NT2/D1 (cell line): ENCODE measurements around the gene HOXD10.

Experiments
- DNase-seq: peaks from one replicate; pipeline ENCODE4 v3.0.0-alpha.2; 2011; ENCODE audit warnings: low read depth, low spot score
- H3K27me3 ChIP-seq: 2 replicates; pipeline ENCODE4 v1.6.0; 2011; ENCODE audit warnings: mild to moderate bottlenecking; ENCODE audit not compliant: insufficient read length, insufficient read depth
- H3K36me3 ChIP-seq: 2 replicates; pipeline ENCODE4 v1.6.1; 2011; ENCODE audit warnings: mild to moderate bottlenecking, low read length, mixed read lengths; ENCODE audit not compliant: insufficient read depth, insufficient read length
- H3K4me1 ChIP-seq: 2 replicates; pipeline ENCODE4 v1.5.1; 2011; ENCODE audit not compliant: insufficient read depth, insufficient read length
- H3K4me3 ChIP-seq: 2 replicates; pipeline ENCODE4 v1.5.1; 2011; ENCODE audit warnings: low read depth; ENCODE audit not compliant: insufficient read length
- H3K9ac ChIP-seq: 2 replicates; pipeline ENCODE4 v1.6.0; 2011; ENCODE audit warnings: low read depth; ENCODE audit not compliant: insufficient read length
- H3K9me3 ChIP-seq: 2 replicates; pipeline ENCODE4 v1.5.1; 2011; ENCODE audit warnings: mild to moderate bottlenecking, low read length; ENCODE audit not compliant: insufficient read depth
- SUZ12 ChIP-seq: IDR thresholded peaks from 2 replicates; pipeline ENCODE4 v1.6.1; 2011; ENCODE audit not compliant: insufficient read length, insufficient read depth; ENCODE audit errors: extremely low read depth
- YY1 ChIP-seq: IDR thresholded peaks from 2 replicates; pipeline ENCODE4 v1.6.1; 2011; ENCODE audit not compliant: insufficient read length, insufficient read depth
- ZNF274 ChIP-seq: IDR thresholded peaks from 2 replicates; pipeline ENCODE4 v1.6.1; 2011; ENCODE audit warnings: mild to moderate bottlenecking, low read depth, low read length

Gene HOXD10

DNA sequence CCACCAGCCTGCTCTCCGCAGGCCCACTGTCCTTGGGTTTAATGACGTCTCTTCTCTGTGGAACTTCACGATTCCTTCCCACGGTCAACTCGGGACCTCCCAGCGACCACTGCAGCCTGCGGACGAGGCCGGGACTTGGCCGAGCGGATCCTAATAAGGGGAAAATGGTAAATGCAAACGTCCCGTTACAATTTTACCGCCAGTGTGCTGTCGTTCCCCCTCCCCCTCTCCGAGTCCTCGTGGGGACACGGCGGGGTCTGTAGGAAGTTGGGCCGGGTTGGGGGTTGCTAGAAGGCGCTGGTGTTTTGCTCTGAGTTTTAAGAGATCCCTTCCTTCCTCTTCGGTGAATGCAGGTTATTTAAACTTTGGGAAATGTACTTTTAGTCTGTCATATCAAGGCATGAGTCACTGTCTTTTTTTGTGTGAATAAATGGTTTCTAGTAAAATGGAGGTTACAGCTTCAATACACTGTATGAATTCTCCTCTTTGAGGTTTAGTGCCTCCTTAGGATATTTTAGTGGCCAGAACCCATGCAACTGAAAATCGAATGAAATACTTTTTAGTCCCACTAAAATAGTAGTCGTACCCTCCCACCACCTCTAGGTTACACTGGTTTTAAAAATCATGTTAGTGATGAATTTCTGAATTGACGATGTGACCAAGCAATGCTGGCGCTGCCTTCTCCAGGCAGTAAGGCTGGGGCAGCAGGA is 7.2 kb upstream of the HOXD10 start:
- Histone ChIP-seq H3K9me3 (no peaks in the 10 kb centered on the region), H3K36me3 (peaks cover 6% of the 10 kb centered on the region), H3K4me1 (peaks cover 16% of the 10 kb centered on the region), H3K9ac (no peak overlapping the region), H3K4me3 (peak overlapping the region; percentile 5), H3K27me3 (peaks cover 98% of the 10 kb centered on the region)
- TF ChIP-seq YY1, result no peak
- TF ChIP-seq SUZ12, result peak; percentile 67
- TF ChIP-seq ZNF274, result no peak
- no peak for DNase-seq

DNA sequence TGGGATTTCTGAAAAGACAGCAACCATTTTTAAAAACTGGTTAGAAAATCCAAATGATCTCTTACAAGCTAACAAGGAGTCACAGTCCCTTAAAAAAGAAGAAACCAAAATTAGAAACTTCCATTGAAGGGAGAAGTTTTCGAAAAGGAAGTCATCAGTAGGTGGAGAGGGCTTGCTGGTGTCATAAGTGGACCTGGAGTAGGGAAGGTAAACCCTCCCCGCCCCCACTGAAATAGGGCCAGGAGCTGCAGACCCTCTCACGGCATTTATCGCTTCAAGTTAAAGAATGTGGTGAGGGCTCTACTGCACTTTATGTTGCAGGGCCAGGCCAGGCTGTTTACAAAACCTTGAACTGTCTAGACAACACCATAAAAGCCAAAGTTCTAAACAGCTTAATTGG is 6.6 kb upstream of the HOXD10 start:
- Histone ChIP-seq H3K27me3 (peaks cover 98% of the 10 kb centered on the region), H3K4me1 (peaks cover 15% of the 10 kb centered on the region), H3K36me3 (peaks cover 6% of the 10 kb centered on the region), H3K4me3 (no peak overlapping the region), H3K9me3 (no peaks in the 10 kb centered on the region), H3K9ac (no peak overlapping the region)
- DNase-seq, result no peak
- TF ChIP-seq YY1 (no peak), SUZ12 (no peak), ZNF274 (no peak)

DNA sequence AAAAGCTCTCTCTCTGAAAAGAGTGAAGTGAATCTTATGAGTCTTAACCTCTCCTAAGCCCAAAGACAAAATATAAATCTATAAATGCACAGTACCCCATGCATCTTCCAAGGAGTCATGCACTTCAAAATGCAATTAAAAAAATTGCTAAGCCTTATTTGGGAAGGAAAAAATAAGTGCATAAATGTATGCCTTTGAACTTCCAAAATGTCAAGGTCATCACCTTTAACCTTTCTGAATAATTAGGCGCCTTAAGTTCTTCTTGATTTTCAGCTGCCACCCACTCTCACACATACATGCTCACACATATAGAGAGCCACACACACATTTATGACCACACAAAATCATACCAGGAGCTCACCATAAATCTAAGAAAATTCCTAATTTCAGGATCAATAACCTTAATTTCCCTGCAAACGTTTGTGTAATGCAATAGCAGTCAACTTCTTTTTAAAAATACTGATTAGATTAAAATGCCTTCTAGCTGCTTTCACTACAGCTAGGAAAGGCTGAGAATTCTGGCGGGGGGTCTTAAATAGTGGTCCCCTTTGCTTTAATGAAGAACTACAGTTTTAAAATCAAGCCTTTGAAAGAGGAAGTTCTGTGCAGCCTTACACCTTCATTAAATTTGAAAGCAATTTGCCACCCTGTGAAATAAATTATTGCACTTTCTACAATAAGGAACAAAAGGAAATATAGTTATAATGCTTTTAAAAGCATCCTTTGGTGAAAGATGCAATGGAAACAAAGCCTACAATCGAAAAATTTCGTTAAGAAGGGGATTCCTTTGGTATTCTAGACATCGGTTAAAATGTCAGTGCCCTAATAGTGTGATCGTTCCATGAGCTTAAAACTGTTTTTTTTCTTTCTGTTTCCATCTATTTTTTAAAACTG is 5.9 kb upstream of the HOXD10 start:
- Histone ChIP-seq H3K4me1 (peaks cover 8% of the 10 kb centered on the region), H3K9me3 (no peaks in the 10 kb centered on the region), H3K36me3 (peaks cover 6% of the 10 kb centered on the region), H3K27me3 (peaks cover 98% of the 10 kb centered on the region), H3K4me3 (no peak overlapping the region), H3K9ac (no peak overlapping the region)
- DNase-seq, result no peak
- no peak for TF ChIP-seq SUZ12
- TF ChIP-seq ZNF274, result no peak

DNA sequence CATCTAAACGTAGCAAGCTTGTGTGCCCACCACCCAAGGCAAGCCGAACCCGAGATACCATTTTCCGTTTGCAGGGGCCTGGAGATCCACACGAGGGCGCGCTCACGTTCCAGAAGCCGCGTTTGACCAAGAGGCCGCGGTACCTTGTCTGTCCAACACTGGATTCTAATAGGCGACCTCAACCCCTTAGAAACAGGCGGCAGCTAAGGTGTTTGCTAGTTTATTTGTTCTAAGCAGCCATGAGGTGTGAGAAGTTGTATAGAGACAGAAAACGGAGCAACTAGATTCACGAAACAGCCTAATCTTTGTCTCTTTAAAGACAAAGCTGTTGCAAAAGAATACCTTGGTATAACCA is 5.3 kb upstream of the HOXD10 start:
- Histone ChIP-seq H3K27me3 (peaks cover 98% of the 10 kb centered on the region), H3K36me3 (peaks cover 6% of the 10 kb centered on the region), H3K4me1 (peaks cover 5% of the 10 kb centered on the region), H3K9ac (no peak overlapping the region), H3K4me3 (no peak overlapping the region), H3K9me3 (no peaks in the 10 kb centered on the region)
- TF ChIP-seq YY1 (no peak), ZNF274 (no peak), SUZ12 (no peak)
- no peak for DNase-seq

DNA sequence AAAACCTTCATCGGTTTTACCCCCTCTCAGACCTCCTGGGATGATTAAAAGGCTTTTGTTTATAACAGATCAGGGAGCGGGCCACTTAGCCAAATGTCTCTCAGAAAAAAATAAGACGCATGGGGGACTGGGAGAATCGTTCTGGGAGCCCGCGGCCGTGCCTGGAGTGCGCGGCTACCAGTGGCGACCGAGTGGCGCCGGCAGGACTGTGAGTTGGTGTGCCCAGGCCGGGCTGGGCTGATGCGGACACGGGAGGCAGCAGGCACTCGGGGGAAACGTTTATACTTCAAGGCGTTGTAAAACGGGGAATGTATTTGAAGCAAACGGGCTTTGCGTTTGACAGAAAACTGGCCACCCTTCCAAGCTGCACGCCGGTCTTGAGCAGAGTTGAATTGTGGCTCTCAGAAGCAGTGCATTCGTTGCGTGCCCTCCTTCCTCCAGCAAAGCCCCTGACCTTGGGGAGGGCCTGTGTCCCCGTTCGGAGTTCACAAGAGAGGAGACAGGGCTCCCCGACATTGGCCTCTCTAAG is 4.7 kb upstream of the HOXD10 start:
- peaks cover 7% of the 10 kb centered on the region for H3K36me3 ChIP-seq
- H3K9me3 ChIP-seq, result 0 out of 2 replicates have a peak, but pooled peaks cover 4% of the 10 kb centered on the region
- no peak for TF ChIP-seq YY1
- no peak for TF ChIP-seq ZNF274
- no peak for TF ChIP-seq SUZ12
- H3K9ac ChIP-seq, result no peak overlapping the region
- DNase-seq, result no peak
- H3K4me1 ChIP-seq, result peaks cover 3% of the 10 kb centered on the region
- H3K27me3 ChIP-seq, result peaks cover 98% of the 10 kb centered on the region
- no peak overlapping the region for H3K4me3 ChIP-seq

DNA sequence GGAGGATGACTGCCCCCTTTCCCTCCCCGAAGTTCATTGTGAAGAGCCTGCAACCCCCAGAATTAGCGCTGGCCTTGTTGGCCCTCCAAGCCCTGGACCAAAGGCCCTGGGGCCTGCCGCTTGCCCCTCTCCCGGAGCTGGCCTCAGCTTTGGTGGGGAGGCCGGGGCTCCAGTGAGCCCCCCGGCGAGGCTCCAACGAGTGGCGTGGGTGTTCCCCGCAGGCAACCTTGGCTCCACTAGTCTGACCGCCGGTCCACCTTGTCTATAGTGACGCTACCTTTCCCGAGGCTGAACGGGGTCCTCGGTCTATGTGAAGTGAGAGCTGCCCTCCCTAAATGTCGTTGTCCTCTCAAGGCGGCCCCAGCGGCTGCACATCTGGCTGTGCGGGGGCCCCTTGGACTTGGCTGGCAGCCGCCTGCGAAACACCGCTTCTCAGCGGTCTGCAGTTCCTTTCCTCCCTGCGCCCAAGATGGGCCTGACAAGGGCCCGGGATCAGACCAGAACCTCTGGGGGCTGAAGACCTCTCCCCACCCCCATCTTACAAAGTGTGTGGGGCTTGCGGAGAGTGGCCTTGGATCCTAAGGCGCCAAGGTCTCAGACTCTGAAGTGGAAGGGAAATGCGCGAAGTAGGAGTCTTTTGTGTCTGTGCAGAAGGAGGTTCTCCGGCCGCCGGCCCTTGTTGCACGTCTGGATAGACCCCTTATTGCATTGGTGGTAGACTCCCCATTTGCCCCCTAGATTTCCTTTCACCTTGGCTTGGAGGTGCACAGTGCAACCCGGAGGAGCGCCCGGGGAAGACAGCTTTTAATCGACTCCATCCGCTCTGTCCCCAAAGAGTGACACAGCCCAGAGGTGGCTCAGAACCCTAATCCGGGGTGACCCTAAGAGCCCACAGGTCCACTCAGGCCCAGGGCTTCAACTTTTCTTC is 3.9 kb upstream of the HOXD10 start:
- DNase-seq, result no peak
- Histone ChIP-seq H3K9me3 (peaks cover 10% of the 10 kb centered on the region; the same call in 1 of the 2 replicates), H3K36me3 (peaks cover 13% of the 10 kb centered on the region), H3K9ac (no peak overlapping the region), H3K4me1 (peaks cover 3% of the 10 kb centered on the region), H3K4me3 (no peak overlapping the region), H3K27me3 (peaks cover 99% of the 10 kb centered on the region)
- TF ChIP-seq YY1 (no peak), ZNF274 (no peak), SUZ12 (no peak)
